ENCODE data around the gene NOC2L. TPM values are rescaled to one million over a fixed set of nuclear protein-coding genes. Genes with fewer than 3 reads are reported as not detected.
"Not testable (repeated sequence)": the region's sequence is repeated elsewhere in the genome, so short reads cannot be mapped to it uniquely, and the experiment has no call there.

NOC2L gene
- total RNA-seq, 1 donor from 2014 or later = 42.5 TPM

GRCh38 chr1:899636-900317 lies 59.3 kb downstream of the NOC2L start:
- Histone ChIP-seq H3K27ac (no peak overlapping the region), H3K27me3 (no peaks in the 10 kb centered on the region), H3K4me3 (no peak overlapping the region), H3K9me3 (no peaks in the 10 kb centered on the region), H3K4me1 (peaks cover under 1% of the 10 kb centered on the region), H3K36me3 (no peaks in the 10 kb centered on the region)
- intact Hi-C loops (cut with DNase I) = no loop called here
- TF ChIP-seq CTCF (IDR thresholded peaks at IDR 0.05) (no peak), POLR2AphosphoS5 (IDR thresholded peaks at IDR 0.05; ENCODE audit: insufficient read depth in 1 of 2, low read depth in 1 of 2) (no peak), POLR2A (IDR thresholded peaks at IDR 0.05) (no peak)
- DNase-seq (ENCODE audit: extremely low spot score in 2 of 2) = no peak

GRCh38 chr1:897951-898350 lies 61.1 kb downstream of the NOC2L start:
- intact Hi-C loops (cut with DNase I); H3K27me3 ChIP-seq; H3K4me3 ChIP-seq; H3K36me3 ChIP-seq; H3K27ac ChIP-seq; H3K4me1 ChIP-seq; DNase-seq (ENCODE audit: extremely low spot score in 2 of 2); H3K9me3 ChIP-seq: not testable (repeated sequence)

- Histone ChIP-seq H3K27me3 (no peaks in the 10 kb centered on the region), H3K4me3 (no peak overlapping the region), H3K36me3 (no peaks in the 10 kb centered on the region), H3K9me3 (no peaks in the 10 kb centered on the region), H3K4me1 (no peaks in the 10 kb centered on the region), H3K27ac (no peak overlapping the region)
- intact Hi-C loops (cut with DNase I) = no loop called here
- TF ChIP-seq POLR2AphosphoS5 (IDR thresholded peaks at IDR 0.05; ENCODE audit: insufficient read depth in 1 of 2, low read depth in 1 of 2) = no peak
- DNase-seq (ENCODE audit: extremely low spot score in 2 of 2) = no peak
These were observed 61.8 kb downstream of the NOC2L start for GRCh38 chr1:897226-897625.

Small RNAs within 50 kb of the gene (small RNA-seq; reads per million reads assigned to genes)
- gene AL645608.3 (not detected), gene AL645608.4 (not detected)

Other genes with a start within 250 kb of the NOC2L start
- 33.9 TPM for gene SAMD11, start 35.3 kb downstream of the NOC2L start, total RNA-seq
- gene KLHL17, start 1.3 kb upstream of the NOC2L start, total RNA-seq = 19.6 TPM
- gene PLEKHN1, start 7.2 kb upstream of the NOC2L start, total RNA-seq = 15.2 TPM
- not detected for gene PERM1, start 22.8 kb upstream of the NOC2L start, total RNA-seq
- 34.6 TPM for gene HES4, start 40.8 kb upstream of the NOC2L start, total RNA-seq
- gene ISG15, start 54.2 kb upstream of the NOC2L start, total RNA-seq = 29.0 TPM
- 25.5 TPM for gene AGRN, start 60.9 kb upstream of the NOC2L start, total RNA-seq
- gene RNF223, start 115.0 kb upstream of the NOC2L start, total RNA-seq = 4.9 TPM
- 11.8 TPM for gene C1orf159, start 156.8 kb upstream of the NOC2L start, total RNA-seq
- gene TTLL10, start 214.6 kb upstream of the NOC2L start, total RNA-seq = not detected
- gene TNFRSF18, start 247.3 kb upstream of the NOC2L start, total RNA-seq = 4.4 TPM

Measured in vagina (tissue), 2 donors.